ENCODE data around the gene GPATCH2. TPM values are rescaled to one million over a fixed set of nuclear protein-coding genes. Genes with fewer than 3 reads are reported as not detected.

Gene GPATCH2
- total RNA-seq (10 to 100 TPM; 22.5 to 35.3 TPM), polyA plus RNA-seq (ENCODE audit: insufficient read length in 2 of 2) (10 to 100 TPM; 13.4 to 14.2 TPM)
- long read RNA-seq, donor 1, partial matches to known transcripts, result 5 of 6 reads
- long read RNA-seq, donor 1, other reads (novel, unspliced or antisense), result 0 of 6 reads
- long read RNA-seq, donor 2, partial matches to known transcripts, result 0 of 1 reads
- long read RNA-seq, donor 2, other reads (novel, unspliced or antisense), result 0 of 1 reads
- long read RNA-seq, donor 3, full-length matches to known transcripts, result 1 of 1 reads
- long read RNA-seq, donor 3, partial matches to known transcripts, result 0 of 1 reads
- long read RNA-seq, donor 3, other reads (novel, unspliced or antisense), result 0 of 1 reads
- long read RNA-seq, donor 4, partial matches to known transcripts, result 18 of 20 reads
- long read RNA-seq, donor 4, other reads (novel, unspliced or antisense), result 0 of 20 reads

DNA sequence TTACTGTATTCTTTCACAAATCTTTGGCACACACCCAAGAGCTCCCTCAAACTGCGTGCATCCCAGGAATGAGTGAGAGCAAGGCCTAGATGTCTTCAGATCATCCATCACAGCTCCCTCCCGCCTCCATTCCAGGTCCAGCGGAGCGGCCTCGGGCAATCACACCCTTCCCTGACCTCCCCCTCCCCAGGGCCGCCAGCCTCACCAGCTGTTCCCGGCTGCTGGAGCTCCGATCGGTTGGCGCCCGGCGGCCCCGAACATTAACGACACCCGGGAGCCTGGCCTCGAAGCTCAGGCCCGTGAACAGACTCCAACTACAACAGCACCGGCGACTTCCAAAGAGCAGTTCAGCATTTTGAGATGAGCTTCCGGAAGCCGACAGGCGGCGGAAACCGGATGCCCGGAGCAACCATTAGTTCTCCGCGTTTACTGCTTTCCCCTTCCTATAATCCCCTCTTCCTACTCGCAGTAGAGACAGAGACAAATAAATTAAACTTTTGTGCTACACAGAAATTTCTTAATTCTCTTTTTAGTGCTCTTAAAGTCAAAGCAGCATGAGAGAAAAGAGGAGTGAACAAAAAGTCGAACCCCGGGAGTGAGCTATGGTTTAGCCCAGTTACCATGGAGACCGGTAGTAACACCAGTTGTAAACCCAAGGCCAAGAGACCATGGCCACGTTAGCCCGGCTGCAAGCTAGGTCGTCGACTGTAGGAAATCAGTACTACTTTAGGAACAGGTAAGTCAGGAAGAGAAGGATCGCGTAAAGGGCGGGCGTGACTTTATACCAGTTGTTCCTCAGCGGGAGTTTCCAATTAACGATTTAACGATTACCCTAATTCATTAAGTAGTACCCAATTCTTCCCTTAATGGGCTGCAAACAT is at the start of gene GPATCH2, which contains the start of gene SPATA17:
GPATCH2 (minus strand) TSS at position 380 of the 881 bp plus-strand sequence; CDS start at position 261, 119 bp downstream.
SPATA17 (plus strand) TSS at position 634 of the 881 bp plus-strand sequence; CDS start at position 669, 35 bp downstream.
- peaks cover 4% of the 10 kb centered on the region for H3K4me1 ChIP-seq (ENCODE audit: control insufficient read depth, insufficient read depth, low read length)
- WGBS (ENCODE audit: insufficient coverage), result under 1% methylated on average over 34 of the region's 42 CpGs
- H3K4me3 ChIP-seq (ENCODE audit: low read depth, low read length), result peak within 1 kb of the TSS; percentile 99
- peak; percentile 85 to 97 (median 93) for DNase-seq (ENCODE audit: low read depth in 4 of 6, low spot score in 6 of 6)
- no peaks in the 10 kb centered on the region for H3K27me3 ChIP-seq (ENCODE audit: control insufficient read depth, insufficient read depth, low read length)
- no peaks in the 10 kb centered on the region for H3K9me3 ChIP-seq (ENCODE audit: control insufficient read depth, insufficient read depth, low read length)
- H3K27ac ChIP-seq (ENCODE audit: low read depth, low read length), result peak within 1 kb of the TSS; percentile 96
- no peaks in the 10 kb centered on the region for H3K36me3 ChIP-seq (ENCODE audit: control insufficient read depth, insufficient read depth, low read length)

DNA sequence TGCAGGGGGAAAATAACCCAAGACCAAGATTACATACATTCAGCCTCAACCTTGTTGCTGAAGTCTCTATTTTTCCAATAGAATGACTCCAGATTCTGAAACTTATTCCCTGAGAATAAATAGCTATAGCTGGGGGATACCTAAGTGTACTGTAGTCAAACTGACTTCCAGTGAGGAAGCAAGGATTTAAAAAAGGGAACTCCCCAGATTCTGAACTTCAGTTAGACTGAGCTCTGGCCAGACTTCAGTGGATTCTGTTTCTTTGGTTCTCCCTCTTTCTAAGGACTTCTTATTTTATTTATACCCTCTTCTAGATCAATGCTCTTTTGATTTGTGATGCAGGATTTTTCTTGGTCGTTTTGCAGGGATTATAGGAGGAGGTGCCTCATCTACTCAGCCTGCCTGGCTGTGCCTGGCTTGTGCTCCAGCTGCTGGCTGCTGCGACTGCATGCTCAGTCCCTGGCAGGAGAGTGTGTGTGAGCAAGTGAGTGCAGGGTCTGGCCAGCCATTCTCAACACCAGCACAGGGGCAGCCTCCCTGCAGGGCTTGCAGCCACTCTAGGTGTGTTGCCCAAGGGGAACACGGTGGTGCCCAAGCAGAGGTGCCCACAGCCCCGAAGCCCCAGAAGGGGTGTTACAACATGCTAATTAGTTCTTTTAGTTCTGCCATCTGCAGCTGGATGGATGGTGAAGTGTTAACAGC is 43.3 kb upstream of the GPATCH2 start:
- H3K9me3 ChIP-seq (ENCODE audit: control insufficient read depth, insufficient read depth, low read length), result no peaks in the 10 kb centered on the region
- H3K27ac ChIP-seq (ENCODE audit: low read depth, low read length), result no peak overlapping the region
- WGBS (ENCODE audit: insufficient coverage), result 80% methylated on average over 4 of the region's 4 CpGs
- H3K36me3 ChIP-seq (ENCODE audit: control insufficient read depth, insufficient read depth, low read length), result no peaks in the 10 kb centered on the region
- no peak for DNase-seq (ENCODE audit: low read depth in 4 of 6, low spot score in 6 of 6)
- no peak overlapping the region for H3K4me3 ChIP-seq (ENCODE audit: low read depth, low read length)
- H3K4me1 ChIP-seq (ENCODE audit: control insufficient read depth, insufficient read depth, low read length), result no peaks in the 10 kb centered on the region
- H3K27me3 ChIP-seq (ENCODE audit: control insufficient read depth, insufficient read depth, low read length), result no peaks in the 10 kb centered on the region

DNA sequence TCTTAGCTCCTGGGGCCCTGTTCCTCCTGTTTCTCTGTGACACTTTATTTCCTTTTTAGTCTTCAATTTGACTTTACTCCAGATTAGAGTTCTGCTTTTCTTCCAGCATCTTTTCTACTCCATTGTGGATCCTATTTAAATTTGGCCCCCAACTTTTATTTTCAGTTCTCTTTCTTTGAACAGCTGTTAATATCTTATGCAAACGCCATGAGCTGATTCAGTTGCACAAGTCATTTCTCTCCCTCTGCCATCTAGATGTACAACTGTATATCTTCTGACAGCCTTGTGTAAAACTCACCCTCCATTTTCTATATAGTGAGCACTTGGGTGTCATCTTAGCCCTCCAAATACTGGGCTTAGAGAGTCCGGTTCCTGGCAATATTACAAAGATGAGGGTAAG is 42.5 kb upstream of the GPATCH2 start:
- DNase-seq (ENCODE audit: low read depth in 4 of 6, low spot score in 6 of 6), result no peak
- H3K4me1 ChIP-seq (ENCODE audit: control insufficient read depth, insufficient read depth, low read length), result no peaks in the 10 kb centered on the region
- H3K27me3 ChIP-seq (ENCODE audit: control insufficient read depth, insufficient read depth, low read length), result no peaks in the 10 kb centered on the region
- no peaks in the 10 kb centered on the region for H3K9me3 ChIP-seq (ENCODE audit: control insufficient read depth, insufficient read depth, low read length)
- no peak overlapping the region for H3K27ac ChIP-seq (ENCODE audit: low read depth, low read length)
- H3K36me3 ChIP-seq (ENCODE audit: control insufficient read depth, insufficient read depth, low read length), result no peaks in the 10 kb centered on the region
- H3K4me3 ChIP-seq (ENCODE audit: low read depth, low read length), result no peak overlapping the region
- WGBS (ENCODE audit: insufficient coverage), result 80% methylated on average over 1 of the region's 2 CpGs

GRCh38 chr1:217668351-217668940 is 37.6 kb upstream of the GPATCH2 start:
- Histone ChIP-seq H3K27ac (ENCODE audit: low read depth, low read length) (no peak overlapping the region), H3K4me1 (ENCODE audit: control insufficient read depth, insufficient read depth, low read length) (no peaks in the 10 kb centered on the region), H3K9me3 (ENCODE audit: control insufficient read depth, insufficient read depth, low read length) (no peaks in the 10 kb centered on the region), H3K4me3 (ENCODE audit: low read depth, low read length) (no peak overlapping the region), H3K27me3 (ENCODE audit: control insufficient read depth, insufficient read depth, low read length) (no peaks in the 10 kb centered on the region), H3K36me3 (ENCODE audit: control insufficient read depth, insufficient read depth, low read length) (no peaks in the 10 kb centered on the region)
- DNase-seq (ENCODE audit: low read depth in 4 of 6, low spot score in 6 of 6), result peak in 1 of 6 donors; percentile 42
- WGBS (ENCODE audit: insufficient coverage), result no CpG with 5 or more reads among the region's 2 CpGs

DNA sequence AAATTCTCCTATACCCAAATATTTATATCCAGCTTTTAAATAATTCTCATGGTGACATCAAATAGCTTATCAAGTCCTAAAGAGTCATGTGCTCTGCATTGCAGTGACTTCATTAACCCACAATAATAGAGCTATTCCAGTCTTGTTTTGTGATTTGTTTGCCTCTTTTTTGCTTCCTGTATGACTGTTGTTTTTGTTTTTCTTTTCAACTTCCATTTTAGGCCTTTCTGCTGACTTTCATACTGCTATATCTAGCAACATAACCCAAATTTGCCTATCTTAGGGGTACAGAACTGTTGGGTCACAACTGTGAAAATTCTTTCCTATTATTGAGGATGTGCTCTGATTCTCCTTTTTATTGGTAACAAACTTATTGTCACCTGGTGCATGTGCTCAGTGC is 30.5 kb upstream of the GPATCH2 start:
- no peak for DNase-seq (ENCODE audit: low read depth in 4 of 6, low spot score in 6 of 6)
- Histone ChIP-seq H3K4me3 (ENCODE audit: low read depth, low read length) (no peak overlapping the region), H3K4me1 (ENCODE audit: control insufficient read depth, insufficient read depth, low read length) (no peaks in the 10 kb centered on the region), H3K36me3 (ENCODE audit: control insufficient read depth, insufficient read depth, low read length) (no peaks in the 10 kb centered on the region), H3K27me3 (ENCODE audit: control insufficient read depth, insufficient read depth, low read length) (no peaks in the 10 kb centered on the region), H3K27ac (ENCODE audit: low read depth, low read length) (no peak overlapping the region), H3K9me3 (ENCODE audit: control insufficient read depth, insufficient read depth, low read length) (no peaks in the 10 kb centered on the region)

DNA sequence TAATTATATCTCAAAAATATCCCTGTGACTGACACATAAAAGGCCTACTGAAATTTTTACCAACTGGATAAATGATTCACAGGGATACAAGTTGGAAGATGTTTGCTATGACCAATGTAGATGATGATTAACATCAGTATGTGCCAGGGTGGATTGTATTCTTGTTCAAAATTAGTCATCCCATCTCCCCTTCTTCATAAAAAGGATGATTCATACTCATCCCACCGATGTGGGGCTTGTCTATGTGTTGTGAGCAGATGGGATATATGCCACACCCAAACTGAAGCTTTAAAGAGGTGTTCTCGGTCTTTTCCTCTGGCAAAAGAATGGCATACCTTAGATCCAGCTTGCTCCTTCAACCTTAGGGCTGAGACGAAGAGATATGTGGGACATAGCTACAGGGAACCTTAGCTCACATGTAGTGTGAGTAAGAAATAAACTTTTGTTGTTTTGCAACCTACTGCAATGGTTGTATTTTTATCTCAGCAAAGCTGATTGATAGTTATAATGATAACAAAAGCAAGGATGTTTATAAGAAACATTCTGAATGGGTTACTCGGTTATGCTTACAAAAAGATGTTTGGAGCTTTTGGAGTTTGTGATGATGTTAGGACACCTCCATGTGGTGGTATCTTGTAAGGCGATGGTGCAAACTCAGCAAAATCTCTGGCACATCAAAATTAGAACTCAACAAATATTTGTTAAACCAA is 29.6 kb upstream of the GPATCH2 start:
- WGBS (ENCODE audit: insufficient coverage), result no CpG with 5 or more reads among the region's 5 CpGs
- no peak overlapping the region for H3K27ac ChIP-seq (ENCODE audit: low read depth, low read length)
- H3K4me1 ChIP-seq (ENCODE audit: control insufficient read depth, insufficient read depth, low read length), result no peaks in the 10 kb centered on the region
- H3K4me3 ChIP-seq (ENCODE audit: low read depth, low read length), result no peak overlapping the region
- H3K9me3 ChIP-seq (ENCODE audit: control insufficient read depth, insufficient read depth, low read length), result no peaks in the 10 kb centered on the region
- peak in 3 of 6 donors; percentile 1 to 71 (median 9) for DNase-seq (ENCODE audit: low read depth in 4 of 6, low spot score in 6 of 6)
- H3K27me3 ChIP-seq (ENCODE audit: control insufficient read depth, insufficient read depth, low read length), result no peaks in the 10 kb centered on the region
- no peaks in the 10 kb centered on the region for H3K36me3 ChIP-seq (ENCODE audit: control insufficient read depth, insufficient read depth, low read length)

DNA sequence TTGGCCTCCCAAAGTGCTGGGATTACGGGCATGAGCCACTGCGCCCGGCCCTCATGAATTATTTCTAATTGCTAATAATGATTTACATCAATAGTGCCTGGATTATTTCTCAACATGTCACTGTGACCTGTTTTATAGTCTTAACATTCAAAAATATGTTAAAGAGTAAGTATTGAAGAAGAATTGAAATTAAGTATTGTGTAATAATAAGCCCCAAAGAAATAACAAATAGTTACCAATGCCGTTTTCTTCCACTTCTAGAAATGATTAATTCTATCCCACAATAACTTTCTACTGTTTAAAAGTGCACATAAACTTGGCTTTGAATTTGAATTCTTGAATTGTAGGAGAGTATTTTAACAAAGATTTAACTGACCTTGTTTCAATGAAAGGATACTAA is 19.8 kb upstream of the GPATCH2 start:
- H3K27ac ChIP-seq (ENCODE audit: low read depth, low read length), result no peak overlapping the region
- H3K4me1 ChIP-seq (ENCODE audit: control insufficient read depth, insufficient read depth, low read length), result no peaks in the 10 kb centered on the region
- no peak for DNase-seq (ENCODE audit: low read depth in 4 of 6, low spot score in 6 of 6)
- no peaks in the 10 kb centered on the region for H3K27me3 ChIP-seq (ENCODE audit: control insufficient read depth, insufficient read depth, low read length)
- no peaks in the 10 kb centered on the region for H3K36me3 ChIP-seq (ENCODE audit: control insufficient read depth, insufficient read depth, low read length)
- H3K4me3 ChIP-seq (ENCODE audit: low read depth, low read length), result no peak overlapping the region
- WGBS (ENCODE audit: insufficient coverage), result no CpG with 5 or more reads among the region's 4 CpGs
- H3K9me3 ChIP-seq (ENCODE audit: control insufficient read depth, insufficient read depth, low read length), result no peaks in the 10 kb centered on the region

DNA sequence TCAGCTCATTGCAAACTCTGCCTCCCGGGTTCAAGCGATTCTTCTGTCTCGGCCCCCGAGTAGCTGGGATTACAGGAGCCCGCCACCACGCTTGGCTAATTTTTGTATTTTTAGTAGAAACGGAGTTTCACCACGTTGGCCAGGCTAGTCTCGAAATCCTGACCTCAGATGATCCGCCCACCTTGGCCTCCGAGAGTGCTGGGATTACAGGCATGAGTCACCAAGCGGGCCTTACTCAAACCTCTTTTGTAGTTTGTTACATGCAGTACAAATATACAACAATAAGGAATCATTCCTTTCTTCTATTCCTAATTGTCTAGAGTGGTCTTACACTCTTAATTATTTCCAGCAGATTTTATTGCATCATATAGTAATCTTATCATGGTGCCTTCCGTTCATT is 16.9 kb upstream of the GPATCH2 start:
- H3K27ac ChIP-seq (ENCODE audit: low read depth, low read length), result no peak overlapping the region
- no peaks in the 10 kb centered on the region for H3K36me3 ChIP-seq (ENCODE audit: control insufficient read depth, insufficient read depth, low read length)
- H3K9me3 ChIP-seq (ENCODE audit: control insufficient read depth, insufficient read depth, low read length), result no peaks in the 10 kb centered on the region
- no peak for DNase-seq (ENCODE audit: low read depth in 4 of 6, low spot score in 6 of 6)
- WGBS (ENCODE audit: insufficient coverage), result 98% methylated on average over 11 of the region's 13 CpGs
- H3K4me1 ChIP-seq (ENCODE audit: control insufficient read depth, insufficient read depth, low read length), result no peaks in the 10 kb centered on the region
- no peak overlapping the region for H3K4me3 ChIP-seq (ENCODE audit: low read depth, low read length)
- H3K27me3 ChIP-seq (ENCODE audit: control insufficient read depth, insufficient read depth, low read length), result no peaks in the 10 kb centered on the region
